ENCODE results near the gene EGFR. TPM values are rescaled to one million over a fixed set of nuclear protein-coding genes. Genes with fewer than 3 reads are reported as not detected.
"Not testable (repeated sequence)": the region's sequence is repeated elsewhere in the genome, so short reads cannot be mapped to it uniquely, and the experiment has no call there.

EGFR gene
- total RNA-seq, 1 donor from 2014 or later, result not detected

GRCh38 chr7:55035410-55035809 is 16.6 kb downstream of the EGFR start:
- intact Hi-C loops (cut with micrococcal nuclease); H3K9me3 Mint-ChIP-seq; DNase-seq; H3K4me3 Mint-ChIP-seq; H3K4me1 Mint-ChIP-seq; H3K36me3 Mint-ChIP-seq (ENCODE audit: low read depth); H3K27ac Mint-ChIP-seq; H3K27me3 Mint-ChIP-seq: not testable (repeated sequence)

GRCh38 chr7:55036950-55037736 is 18.3 kb downstream of the EGFR start:
- no peak overlapping the region for H3K4me3 Mint-ChIP-seq
- no peak overlapping the region for H3K27ac Mint-ChIP-seq
- no peak for DNase-seq
- peaks cover 4% of the 10 kb centered on the region for H3K27me3 Mint-ChIP-seq
- no peaks in the 10 kb centered on the region for H3K9me3 Mint-ChIP-seq
- H3K36me3 Mint-ChIP-seq (ENCODE audit: low read depth), result no peaks in the 10 kb centered on the region
- no peaks in the 10 kb centered on the region for H3K4me1 Mint-ChIP-seq
- intact Hi-C loops (cut with micrococcal nuclease), result no loop called here

- H3K4me1 Mint-ChIP-seq, result no peaks in the 10 kb centered on the region
- no peak for DNase-seq
- intact Hi-C loops (cut with micrococcal nuclease), result no loop called here
- H3K36me3 Mint-ChIP-seq (ENCODE audit: low read depth), result no peaks in the 10 kb centered on the region
- H3K4me3 Mint-ChIP-seq, result no peak overlapping the region
- H3K27me3 Mint-ChIP-seq, result peaks cover 4% of the 10 kb centered on the region
- H3K27ac Mint-ChIP-seq, result no peak overlapping the region
- H3K9me3 Mint-ChIP-seq, result no peaks in the 10 kb centered on the region
Measured at GRCh38 chr7:55043691-55044370, 25.0 kb downstream of the EGFR start.

- no peak for DNase-seq
- intact Hi-C loops (cut with micrococcal nuclease), result no loop called here
- Mint-ChIP-seq H3K4me3 (no peak overlapping the region), H3K4me1 (no peaks in the 10 kb centered on the region), H3K36me3 (ENCODE audit: low read depth) (no peaks in the 10 kb centered on the region), H3K27me3 (peaks cover 4% of the 10 kb centered on the region), H3K9me3 (no peaks in the 10 kb centered on the region), H3K27ac (no peak overlapping the region)
Measured at GRCh38 chr7:55044371-55044717, 25.5 kb downstream of the EGFR start.

- H3K4me3 Mint-ChIP-seq, result no peak overlapping the region
- H3K27me3 Mint-ChIP-seq, result peaks cover 4% of the 10 kb centered on the region
- no peak for DNase-seq
- H3K9me3 Mint-ChIP-seq, result no peaks in the 10 kb centered on the region
- H3K27ac Mint-ChIP-seq, result no peak overlapping the region
- H3K4me1 Mint-ChIP-seq, result no peaks in the 10 kb centered on the region
- H3K36me3 Mint-ChIP-seq (ENCODE audit: low read depth), result no peaks in the 10 kb centered on the region
- intact Hi-C loops (cut with micrococcal nuclease), result no loop called here
Measured at GRCh38 chr7:55044791-55045190, 26.0 kb downstream of the EGFR start.

- Mint-ChIP-seq H3K27ac (no peak overlapping the region), H3K9me3 (no peaks in the 10 kb centered on the region), H3K36me3 (ENCODE audit: low read depth) (no peaks in the 10 kb centered on the region), H3K4me3 (no peak overlapping the region), H3K4me1 (no peaks in the 10 kb centered on the region), H3K27me3 (peaks cover under 1% of the 10 kb centered on the region)
- intact Hi-C loops (cut with micrococcal nuclease), result no loop called here
- DNase-seq, result no peak
Measured at GRCh38 chr7:55046582-55047342, 27.9 kb downstream of the EGFR start.

GRCh38 chr7:55048221-55048859 is 29.5 kb downstream of the EGFR start:
- peaks cover 2% of the 10 kb centered on the region for H3K27me3 Mint-ChIP-seq
- no peaks in the 10 kb centered on the region for H3K9me3 Mint-ChIP-seq
- intact Hi-C loops (cut with micrococcal nuclease), result no loop called here
- DNase-seq, result no peak
- H3K4me3 Mint-ChIP-seq, result no peak overlapping the region
- H3K4me1 Mint-ChIP-seq, result no peaks in the 10 kb centered on the region
- no peak overlapping the region for H3K27ac Mint-ChIP-seq
- H3K36me3 Mint-ChIP-seq (ENCODE audit: low read depth), result no peaks in the 10 kb centered on the region

GRCh38 chr7:55050281-55050680 is 31.5 kb downstream of the EGFR start:
- H3K27me3 Mint-ChIP-seq, result peaks cover 2% of the 10 kb centered on the region
- no peak for DNase-seq
- intact Hi-C loops (cut with micrococcal nuclease), result no loop called here
- no peaks in the 10 kb centered on the region for H3K9me3 Mint-ChIP-seq
- no peaks in the 10 kb centered on the region for H3K4me1 Mint-ChIP-seq
- no peak overlapping the region for H3K27ac Mint-ChIP-seq
- H3K4me3 Mint-ChIP-seq, result no peak overlapping the region
- H3K36me3 Mint-ChIP-seq (ENCODE audit: low read depth), result no peaks in the 10 kb centered on the region

- intact Hi-C loops (cut with micrococcal nuclease), result no loop called here
- H3K36me3 Mint-ChIP-seq (ENCODE audit: low read depth), result no peaks in the 10 kb centered on the region
- H3K4me3 Mint-ChIP-seq, result no peak overlapping the region
- no peaks in the 10 kb centered on the region for H3K4me1 Mint-ChIP-seq
- no peak overlapping the region for H3K27ac Mint-ChIP-seq
- DNase-seq, result no peak
- H3K9me3 Mint-ChIP-seq, result no peaks in the 10 kb centered on the region
- H3K27me3 Mint-ChIP-seq, result peaks cover 2% of the 10 kb centered on the region
Measured at GRCh38 chr7:55052081-55052480, 33.3 kb downstream of the EGFR start.

GRCh38 chr7:55052741-55053427 is 34.1 kb downstream of the EGFR start:
- Mint-ChIP-seq H3K4me3 (no peak overlapping the region), H3K36me3 (ENCODE audit: low read depth) (no peaks in the 10 kb centered on the region), H3K9me3 (no peaks in the 10 kb centered on the region), H3K4me1 (no peaks in the 10 kb centered on the region), H3K27ac (no peak overlapping the region), H3K27me3 (peaks cover 2% of the 10 kb centered on the region)
- DNase-seq, result no peak
- intact Hi-C loops (cut with micrococcal nuclease), result no loop called here

- no peaks in the 10 kb centered on the region for H3K4me1 Mint-ChIP-seq
- intact Hi-C loops (cut with micrococcal nuclease), result no loop called here
- H3K27ac Mint-ChIP-seq, result no peak overlapping the region
- H3K9me3 Mint-ChIP-seq, result no peaks in the 10 kb centered on the region
- no peak for DNase-seq
- H3K4me3 Mint-ChIP-seq, result no peak overlapping the region
- H3K36me3 Mint-ChIP-seq (ENCODE audit: low read depth), result no peaks in the 10 kb centered on the region
- peaks cover 2% of the 10 kb centered on the region for H3K27me3 Mint-ChIP-seq
Measured at GRCh38 chr7:55053651-55054571, 35.1 kb downstream of the EGFR start.

GRCh38 chr7:55054758-55055157 is 35.9 kb downstream of the EGFR start:
- no peak for DNase-seq
- peaks cover 2% of the 10 kb centered on the region for H3K27me3 Mint-ChIP-seq
- no peaks in the 10 kb centered on the region for H3K9me3 Mint-ChIP-seq
- H3K4me1 Mint-ChIP-seq, result no peaks in the 10 kb centered on the region
- no peak overlapping the region for H3K27ac Mint-ChIP-seq
- H3K36me3 Mint-ChIP-seq (ENCODE audit: low read depth), result no peaks in the 10 kb centered on the region
- intact Hi-C loops (cut with micrococcal nuclease), result no loop called here
- H3K4me3 Mint-ChIP-seq, result no peak overlapping the region

- H3K9me3 Mint-ChIP-seq, result no peaks in the 10 kb centered on the region
- intact Hi-C loops (cut with micrococcal nuclease), result no loop called here
- DNase-seq, result no peak
- H3K27ac Mint-ChIP-seq, result no peak overlapping the region
- no peaks in the 10 kb centered on the region for H3K4me1 Mint-ChIP-seq
- H3K36me3 Mint-ChIP-seq (ENCODE audit: low read depth), result no peaks in the 10 kb centered on the region
- no peak overlapping the region for H3K4me3 Mint-ChIP-seq
- H3K27me3 Mint-ChIP-seq, result peaks cover 2% of the 10 kb centered on the region
Measured at GRCh38 chr7:55055479-55055878, 36.7 kb downstream of the EGFR start.

Measured in activated CD4-positive, alpha-beta T cell treated with anti-CD3 and anti-CD28 coated beads, Interleukin-2, amount 10 ng/mL, durations not matched to agents 24 days and 14 days (primary cell).